ENCODE data around the gene STYK1.

The STYK1 gene, protein sequence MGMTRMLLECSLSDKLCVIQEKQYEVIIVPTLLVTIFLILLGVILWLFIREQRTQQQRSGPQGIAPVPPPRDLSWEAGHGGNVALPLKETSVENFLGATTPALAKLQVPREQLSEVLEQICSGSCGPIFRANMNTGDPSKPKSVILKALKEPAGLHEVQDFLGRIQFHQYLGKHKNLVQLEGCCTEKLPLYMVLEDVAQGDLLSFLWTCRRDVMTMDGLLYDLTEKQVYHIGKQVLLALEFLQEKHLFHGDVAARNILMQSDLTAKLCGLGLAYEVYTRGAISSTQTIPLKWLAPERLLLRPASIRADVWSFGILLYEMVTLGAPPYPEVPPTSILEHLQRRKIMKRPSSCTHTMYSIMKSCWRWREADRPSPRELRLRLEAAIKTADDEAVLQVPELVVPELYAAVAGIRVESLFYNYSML

DNA sequence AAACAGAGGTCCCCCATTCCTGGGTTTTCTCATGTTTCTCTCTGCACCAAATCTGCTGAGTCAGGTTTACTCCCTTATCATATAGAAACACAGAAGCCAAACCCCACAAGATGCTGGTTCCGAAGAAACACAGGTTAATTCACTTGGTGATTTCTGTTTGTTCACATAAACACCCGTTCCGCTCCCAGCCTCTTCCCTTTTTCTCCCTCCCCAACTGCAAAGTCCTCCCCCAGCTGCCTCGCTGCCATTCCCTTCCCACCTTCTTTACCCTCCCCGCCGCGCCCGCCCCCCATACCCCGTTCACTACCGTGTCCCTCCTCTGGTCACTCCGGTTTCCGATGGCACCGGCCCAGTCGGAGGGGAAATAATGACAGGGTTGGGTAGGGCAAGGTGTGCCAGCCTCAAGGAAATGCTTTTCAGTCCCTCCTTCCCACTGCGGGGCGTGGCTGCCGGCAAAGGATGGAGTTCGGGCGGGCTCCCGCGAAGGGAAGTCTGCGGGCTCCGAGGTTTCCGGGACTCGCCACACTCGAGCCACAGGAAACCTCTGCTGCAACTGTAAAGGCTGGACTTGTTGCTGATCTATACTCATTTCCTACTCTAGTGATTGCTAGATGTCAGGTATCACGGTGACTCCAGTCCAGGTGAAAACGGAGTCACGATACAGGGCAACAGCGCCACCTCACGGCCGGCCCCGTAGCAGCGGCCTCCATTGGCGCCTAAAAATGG is at the start of gene STYK1:
STYK1 (minus strand) TSS at position 394 of the 726 bp plus-strand sequence. CDS start 39,434 bp downstream, outside the sequence.
- peak; percentile 79 for DNase-seq

DNA sequence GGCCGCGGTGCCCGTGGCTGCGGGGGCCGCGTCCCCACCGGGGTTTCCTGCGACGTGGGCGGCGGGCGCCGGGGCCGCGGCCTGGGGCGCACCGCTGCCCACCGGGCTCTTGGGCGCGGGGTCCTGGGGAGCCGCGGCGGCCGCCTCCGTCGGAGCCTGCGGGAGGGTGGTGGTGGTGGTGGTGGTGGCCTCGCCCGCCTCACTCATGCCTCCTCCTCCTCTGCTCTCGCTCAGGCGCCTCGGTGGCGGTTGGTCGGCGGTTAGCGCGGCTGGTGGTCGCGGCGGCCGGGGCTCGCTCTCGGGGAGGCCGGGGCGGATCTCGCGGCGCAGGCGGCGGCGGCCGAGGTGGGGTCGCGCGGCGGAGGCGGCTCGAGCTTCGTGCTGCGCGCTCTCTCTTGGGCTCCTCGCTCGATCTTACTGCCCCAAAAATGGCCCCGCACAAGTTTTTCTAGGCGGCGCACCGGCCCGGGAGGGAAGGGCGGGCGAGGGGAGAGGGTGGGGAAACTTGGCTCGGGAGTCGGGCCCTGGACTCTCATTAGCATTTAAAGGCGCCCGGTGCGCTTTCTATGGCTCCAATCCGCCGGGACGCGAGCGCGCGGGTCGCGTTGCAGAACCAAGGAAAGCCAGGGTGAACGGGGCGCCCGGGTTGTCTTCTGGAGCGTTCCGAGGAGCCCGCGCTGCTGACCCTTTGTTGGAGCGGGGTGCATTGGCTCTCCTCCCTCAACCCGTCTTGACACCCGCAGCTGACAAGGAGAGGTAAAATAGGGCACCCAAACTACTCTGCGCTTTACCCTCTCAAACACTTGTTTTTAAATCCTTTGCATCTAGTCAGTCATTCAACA is 49.3 kb upstream of the STYK1 start, which contains the start of gene YBX3:
YBX3 (minus strand) TSS at position 419 of the 842 bp plus-strand sequence; CDS start at position 207, 212 bp downstream.
- peak; percentile 57 for DNase-seq

DNA sequence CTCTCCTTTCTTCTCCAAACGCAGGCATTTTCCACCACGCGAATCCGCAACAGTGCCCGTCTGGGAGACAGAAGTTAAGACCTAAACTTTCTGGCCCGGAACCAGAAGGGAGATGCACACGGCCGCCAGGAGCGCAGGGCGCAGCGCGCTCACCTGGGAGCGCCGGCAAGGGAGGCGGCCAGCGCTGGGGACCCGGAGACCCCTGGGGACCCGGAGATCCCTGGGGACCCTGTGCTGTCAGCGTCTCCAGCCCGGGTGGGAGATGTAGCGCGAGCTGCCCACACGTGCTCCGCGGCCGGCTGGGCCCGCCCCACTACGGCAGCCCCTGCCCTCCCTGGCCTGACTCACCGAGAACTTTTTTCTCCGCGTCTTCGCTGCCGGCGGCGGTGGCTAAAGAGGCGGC is 48.7 kb upstream of the STYK1 start:
- peak; percentile 64 for DNase-seq

DNA sequence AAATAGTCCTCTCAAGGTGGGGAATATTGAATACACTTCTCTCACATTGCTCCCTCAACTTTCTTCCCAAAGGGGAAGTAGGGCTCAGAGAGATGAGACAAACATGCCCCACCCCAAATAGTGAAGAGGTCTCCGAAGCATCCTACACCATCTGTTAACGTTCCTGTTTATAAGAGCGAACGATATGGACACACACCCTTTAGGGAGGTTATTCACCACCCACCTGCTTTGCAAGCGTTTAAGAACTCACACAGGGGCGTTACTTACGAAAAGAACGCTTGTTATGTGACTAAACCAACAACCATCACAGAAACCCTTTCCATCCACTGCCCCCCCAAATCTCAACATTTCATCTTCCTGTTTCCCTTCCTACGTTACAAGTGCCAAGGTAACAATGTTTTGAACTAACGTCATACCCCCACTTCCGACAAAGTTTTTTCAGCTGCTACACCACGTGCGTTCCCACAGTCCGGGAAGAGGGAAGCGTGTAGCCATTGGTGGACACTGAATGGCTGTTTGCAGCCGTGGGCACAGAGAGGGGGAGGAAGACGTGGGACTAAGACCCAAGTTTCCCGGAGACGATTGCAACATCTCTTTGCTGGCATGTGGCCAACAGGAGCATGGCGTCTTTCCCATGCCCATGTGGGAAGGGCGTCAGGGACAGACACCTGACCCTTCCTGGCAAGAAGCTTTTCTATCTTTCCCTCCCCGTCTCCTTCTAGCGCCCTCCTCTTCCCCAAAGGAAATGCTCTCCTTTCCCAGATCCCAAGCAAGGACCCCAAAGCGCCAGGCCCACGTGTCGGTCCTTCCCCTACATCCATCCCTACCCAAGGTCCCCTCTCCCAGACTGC is 48.0 kb upstream of the STYK1 start:
- DNase-seq = peak; percentile 61

DNA sequence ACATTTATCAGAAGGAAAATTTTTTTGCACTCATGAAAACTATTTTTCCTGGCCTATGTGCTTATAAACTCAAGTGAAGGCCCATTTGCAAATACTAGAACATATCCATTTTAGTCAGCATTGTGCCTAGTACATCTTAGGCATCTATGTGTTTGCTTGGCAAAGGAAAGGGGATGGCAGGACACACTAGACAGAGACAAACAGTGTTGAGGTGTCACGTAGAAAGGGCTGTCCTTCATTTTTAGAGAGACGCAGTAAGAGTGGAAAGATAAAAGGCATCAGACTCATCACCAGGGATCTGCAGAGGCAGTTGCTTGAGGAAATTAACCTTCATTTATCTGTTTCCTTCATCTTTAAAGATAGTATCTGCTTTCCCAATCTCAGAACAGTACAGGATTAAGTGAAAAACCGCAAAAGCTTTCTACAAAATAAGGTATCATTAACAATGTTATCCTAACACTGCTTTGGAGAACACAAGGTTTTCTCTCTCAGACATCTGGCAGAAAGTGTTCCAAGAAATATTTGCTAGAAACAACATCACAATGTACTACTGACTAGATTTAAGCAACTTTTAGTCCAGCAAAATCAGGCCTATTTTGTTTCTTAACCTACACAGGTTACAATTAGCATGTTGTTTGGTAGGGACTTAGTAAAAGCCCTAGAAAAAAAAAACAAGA is 47.3 kb upstream of the STYK1 start:
- DNase-seq = no peak

DNA sequence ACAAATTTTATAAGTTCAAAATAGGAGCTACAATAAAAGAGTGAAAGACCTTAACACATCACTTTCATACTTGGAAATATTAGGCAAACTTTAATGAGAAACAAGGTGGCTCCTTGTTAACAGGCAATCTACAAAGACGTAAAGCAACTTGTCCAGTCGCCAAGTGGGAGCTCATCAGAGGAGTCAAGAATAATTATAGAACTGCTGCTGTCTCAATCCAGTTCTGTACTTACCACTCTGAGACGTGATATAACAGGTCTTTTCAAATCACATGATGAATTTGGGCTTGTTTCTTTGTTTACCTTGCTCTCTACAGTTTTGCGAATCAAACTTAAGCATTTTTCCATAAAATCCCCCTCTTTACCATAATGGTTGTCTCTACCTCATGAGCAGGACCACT is 45.6 kb upstream of the STYK1 start:
- DNase-seq = no peak

DNA sequence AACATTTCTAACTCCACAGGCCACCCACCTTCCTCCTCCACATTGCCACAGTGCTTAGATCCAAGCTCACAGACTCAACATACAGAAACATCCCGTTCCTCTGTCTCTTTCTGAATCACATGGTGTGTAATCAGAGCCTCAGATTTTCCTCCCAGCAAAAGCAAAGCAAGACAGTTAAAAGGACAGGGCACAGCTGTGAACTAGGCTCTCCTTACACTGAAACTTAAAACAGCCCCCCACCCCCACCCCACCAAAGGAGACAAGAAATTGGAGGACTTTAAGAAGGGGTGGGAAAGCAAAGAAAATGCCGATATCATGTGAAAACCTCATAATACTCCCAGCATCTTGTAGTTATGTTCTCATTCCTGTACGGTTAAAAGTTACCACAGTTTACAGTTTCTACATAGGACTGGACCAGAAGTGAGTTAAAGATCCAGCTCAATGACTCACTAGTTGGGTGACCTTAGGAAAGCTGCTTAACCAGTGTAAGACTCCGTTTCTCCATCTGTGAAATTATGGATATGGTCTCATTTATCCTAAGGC is 44.5 kb upstream of the STYK1 start:
- DNase-seq = no peak

DNA sequence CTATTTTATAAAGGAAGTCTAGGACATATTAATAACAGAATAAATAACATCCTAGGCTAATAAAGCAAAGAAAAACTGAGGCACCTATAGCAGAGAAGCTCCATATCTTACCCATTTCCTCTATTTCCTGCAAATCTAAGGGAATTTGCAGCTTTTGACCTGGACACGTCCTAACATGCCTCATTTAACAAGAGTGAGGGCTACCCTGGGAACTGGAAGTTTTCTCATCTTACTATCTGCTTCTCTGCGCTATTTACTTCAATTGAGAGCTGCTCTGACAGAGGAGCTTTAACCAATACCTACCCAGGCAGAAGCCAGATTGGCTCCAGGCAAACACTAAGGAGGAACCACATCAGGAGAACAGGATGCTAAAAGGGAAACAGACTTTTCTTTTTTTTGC is 43.6 kb upstream of the STYK1 start:
- DNase-seq = no peak

DNA sequence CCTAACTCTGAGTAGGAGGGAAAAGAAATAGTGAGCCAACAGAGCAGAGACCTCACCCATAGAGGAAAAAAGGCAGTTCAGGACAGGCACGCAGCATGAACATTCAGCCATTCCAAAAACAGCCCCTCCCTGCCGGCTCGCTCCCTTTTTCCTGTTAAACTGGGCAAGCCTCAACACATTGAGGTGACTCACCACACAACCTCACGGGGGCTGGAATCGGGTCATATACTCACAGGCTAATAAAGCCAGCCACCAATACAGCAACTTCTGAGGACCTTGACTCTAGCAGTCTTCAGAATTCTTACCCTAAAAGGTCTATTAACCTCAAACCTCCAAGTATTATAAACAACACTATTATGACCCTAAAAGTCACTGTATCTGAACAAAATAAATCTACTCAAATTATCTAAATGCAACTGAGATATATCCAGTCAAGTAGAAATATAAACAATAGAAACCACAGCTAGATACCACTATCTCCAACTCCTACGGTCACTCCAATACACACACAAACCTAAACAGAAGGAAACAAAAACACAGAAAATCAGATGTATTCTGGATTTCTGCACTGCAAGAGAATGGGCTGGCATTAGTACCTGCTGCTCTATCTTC is 43.0 kb upstream of the STYK1 start:
- DNase-seq = no peak

DNA sequence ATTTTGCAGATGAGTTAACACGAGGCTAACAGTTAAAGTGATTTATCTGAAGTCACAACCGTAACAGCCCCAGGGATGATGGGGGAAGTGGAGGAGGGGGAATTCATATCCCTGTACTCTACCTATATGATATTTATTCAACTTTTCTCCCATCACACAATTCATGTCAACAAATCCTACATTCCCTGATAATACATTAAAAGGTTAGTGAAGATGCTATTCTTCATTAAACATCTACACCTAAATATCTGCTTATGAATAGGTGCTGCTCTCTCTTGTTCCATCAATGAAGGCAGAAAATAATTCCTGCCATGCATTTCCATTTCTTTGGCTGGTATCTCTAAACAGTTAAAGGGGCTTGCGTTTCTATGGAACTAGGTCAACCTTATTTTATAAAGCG is 42.4 kb upstream of the STYK1 start:
- DNase-seq = no peak

DNA sequence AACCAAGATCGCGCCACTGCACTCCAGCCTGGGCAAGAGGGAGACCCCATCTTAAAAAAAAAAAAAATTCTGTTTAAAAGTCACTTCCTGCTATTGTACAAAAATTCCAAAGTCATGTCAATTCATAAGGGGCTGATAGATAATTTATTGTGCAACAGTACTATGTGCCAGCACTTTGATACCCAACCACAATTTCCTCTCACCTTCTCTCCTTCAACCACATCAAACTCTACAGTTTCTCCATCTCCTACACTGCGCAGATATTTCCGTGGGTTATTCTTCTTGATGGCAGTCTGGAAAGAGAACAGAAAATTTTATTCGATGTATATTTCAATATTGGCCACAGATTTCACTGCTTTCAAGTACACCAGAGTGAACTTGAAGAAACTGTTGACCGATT is 41.6 kb upstream of the STYK1 start:
- no peak for DNase-seq

DNA sequence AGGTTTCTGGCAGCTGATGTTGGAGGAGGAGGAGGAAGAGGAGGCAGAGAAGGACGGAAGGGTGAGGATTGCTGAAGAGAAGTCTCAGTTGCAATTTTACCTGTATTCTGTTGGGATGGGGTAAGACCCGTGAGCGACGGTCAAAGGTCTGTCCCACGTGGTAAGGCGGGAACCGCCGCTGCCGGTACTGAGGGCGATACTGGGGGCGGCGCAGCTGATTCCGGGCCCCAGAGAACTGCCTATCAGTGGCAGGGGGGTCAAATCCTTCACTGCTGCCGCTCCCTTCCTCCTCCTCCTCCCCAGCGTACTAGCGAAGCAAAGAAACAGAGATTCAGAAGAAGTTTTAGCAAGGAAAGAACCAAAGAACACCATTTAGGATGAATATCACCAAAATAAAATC is 36.0 kb upstream of the STYK1 start:
- DNase-seq = no peak

DNA sequence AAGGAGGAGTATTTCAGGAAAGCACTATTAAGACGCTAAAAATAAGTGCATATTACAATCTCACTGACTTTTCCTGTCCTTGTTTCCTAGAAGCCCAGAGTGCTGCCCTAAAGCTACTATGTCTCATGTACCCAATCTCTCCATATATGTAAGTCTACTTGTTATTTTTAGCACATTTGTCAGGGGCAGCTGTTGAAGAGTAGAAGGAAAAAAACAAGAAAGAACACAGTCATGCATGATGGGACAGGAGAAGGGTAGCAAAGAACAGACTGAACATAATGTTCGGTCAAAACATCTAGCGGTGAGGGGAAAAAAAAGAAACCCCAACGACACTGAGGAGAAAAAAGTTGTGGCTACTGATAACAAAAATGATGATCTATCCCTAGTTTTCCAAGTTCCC is 35.0 kb upstream of the STYK1 start:
- no peak for DNase-seq

DNA sequence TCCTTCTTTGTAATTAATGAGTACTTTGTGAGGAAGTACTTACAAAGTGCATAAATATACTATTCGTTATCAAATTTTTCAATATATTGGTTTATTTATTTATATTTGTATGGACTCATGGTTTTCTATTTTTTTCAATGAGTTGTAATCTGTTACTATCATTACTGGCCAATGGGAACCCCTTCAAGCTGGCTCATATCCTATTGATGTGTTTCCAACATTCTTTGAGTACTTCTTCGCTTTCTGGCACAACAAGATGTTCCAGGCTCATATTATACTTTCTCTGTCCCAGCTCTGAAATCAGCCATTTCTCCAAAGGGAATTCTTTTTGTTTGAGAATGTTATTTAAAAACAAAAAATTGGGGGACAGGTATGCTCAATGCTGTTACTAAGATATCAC is 31.8 kb upstream of the STYK1 start:
- DNase-seq = no peak

DNA sequence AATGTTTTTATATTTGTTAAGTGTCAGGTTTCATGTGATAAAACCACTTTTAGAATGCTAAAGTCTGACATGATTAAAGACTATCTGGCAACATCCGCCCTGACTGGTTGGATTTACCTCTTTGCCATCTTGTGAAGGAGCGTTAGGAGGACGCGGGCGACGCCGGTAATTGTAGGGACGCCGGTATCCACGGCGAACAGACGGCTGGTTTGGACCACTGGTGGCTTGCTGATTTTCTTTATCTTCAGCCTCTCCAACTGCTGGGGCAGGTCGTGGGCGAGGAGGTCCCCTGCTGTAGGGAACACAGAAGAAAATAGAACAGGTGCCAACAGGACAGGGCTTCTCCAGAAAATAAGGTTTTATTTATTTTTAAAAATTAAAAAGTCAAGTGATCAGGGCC is 28.0 kb upstream of the STYK1 start:
- DNase-seq = no peak

DNA sequence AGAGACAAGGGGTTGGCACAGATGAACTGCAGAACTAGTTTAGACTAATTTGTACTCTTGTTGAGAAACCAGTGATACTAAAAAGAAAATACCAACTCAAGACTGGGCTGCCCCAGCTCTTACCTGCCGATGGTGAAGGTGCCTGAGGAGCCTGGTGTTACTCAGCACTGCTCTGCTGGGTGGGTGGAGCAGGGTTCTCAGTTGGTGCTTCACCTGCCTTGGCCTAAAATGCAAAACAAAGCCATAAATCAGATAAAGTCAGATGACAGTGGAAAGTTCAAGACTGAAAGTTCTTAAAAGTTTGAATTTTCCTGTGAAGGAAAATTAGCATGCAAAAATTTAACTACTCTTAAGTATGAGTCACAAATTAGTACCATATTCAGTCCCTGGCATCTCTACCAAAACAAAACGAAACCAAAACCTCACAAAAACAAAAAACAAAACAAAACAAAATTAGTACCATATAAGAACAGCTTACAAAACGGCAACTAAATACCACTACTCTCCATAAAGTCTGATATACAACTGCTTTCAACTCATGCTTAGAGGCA is 27.4 kb upstream of the STYK1 start:
- no peak for DNase-seq

DNA sequence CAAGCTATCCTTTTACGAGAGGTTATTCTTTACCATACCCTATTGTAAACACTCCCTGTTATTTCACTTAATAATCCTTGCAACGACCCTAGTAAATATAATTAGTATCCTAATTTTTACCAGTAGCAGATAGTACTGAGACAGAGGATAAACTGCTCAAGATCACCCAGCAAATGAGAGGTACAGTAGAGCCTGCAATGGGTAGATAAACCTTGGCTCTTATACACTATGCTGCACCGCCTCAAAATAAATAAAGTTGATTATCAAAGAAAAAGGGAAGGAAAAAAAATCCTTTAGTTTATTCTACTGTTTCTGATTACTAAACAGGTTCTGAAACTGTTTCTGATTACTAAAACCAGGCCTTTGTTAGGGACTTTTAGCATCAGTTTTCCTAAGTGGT is 26.7 kb upstream of the STYK1 start:
- DNase-seq = no peak

DNA sequence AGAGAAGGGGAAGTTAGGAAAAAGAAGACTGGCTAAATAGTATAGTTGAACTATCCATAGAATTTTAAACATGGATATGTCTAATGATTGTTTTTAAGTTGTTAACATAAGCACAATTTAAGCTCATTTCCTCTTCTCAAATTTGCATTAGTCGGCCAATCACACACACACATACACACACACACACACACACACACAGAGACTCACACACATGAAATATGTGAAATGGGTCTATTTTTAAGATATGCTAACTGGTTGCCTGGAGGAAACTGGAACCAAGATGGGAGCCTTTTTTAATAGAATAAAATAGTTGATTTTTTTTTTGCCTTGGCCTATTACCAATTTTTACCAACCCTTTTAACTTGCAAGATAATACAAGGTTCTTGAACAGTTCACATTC is 24.0 kb upstream of the STYK1 start:
- no peak for DNase-seq

DNA sequence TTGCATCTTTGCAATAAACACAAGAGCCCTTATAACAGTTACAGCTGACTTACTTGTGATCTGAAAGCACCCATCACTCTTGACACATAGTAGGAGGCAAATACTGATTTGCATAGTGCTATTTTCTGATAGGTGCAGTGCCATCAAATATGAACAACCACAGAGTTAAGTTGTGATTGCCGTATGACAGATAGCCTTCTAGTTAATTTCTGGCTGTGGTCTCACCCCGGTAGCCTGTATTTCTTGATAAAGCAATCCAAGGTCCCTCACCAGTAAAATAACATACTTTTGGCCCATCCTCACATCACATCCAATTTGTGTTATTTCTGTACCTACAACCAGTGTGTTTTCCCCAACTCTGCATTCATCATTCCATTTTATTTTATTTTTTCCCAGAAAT is 23.3 kb upstream of the STYK1 start:
- no peak for DNase-seq

DNA sequence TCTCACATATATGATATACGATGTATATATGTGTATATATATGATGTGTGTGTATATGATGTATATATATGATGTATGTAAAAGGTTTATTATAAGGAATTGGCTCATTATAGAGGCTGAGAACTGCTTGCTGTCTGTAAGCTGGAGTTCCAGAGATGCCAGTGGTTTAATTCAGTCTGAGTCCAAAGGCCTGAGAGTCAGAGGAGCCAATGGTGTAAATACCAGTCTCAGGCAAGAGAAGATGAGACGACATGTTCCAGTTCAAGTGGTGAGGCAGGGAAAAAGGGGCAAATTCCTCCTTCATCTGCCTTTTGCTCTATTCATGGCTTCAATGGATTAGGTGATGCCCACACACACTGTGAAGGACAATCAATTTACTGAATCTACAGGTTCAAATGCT is 17.1 kb upstream of the STYK1 start:
- no peak for DNase-seq

DNA sequence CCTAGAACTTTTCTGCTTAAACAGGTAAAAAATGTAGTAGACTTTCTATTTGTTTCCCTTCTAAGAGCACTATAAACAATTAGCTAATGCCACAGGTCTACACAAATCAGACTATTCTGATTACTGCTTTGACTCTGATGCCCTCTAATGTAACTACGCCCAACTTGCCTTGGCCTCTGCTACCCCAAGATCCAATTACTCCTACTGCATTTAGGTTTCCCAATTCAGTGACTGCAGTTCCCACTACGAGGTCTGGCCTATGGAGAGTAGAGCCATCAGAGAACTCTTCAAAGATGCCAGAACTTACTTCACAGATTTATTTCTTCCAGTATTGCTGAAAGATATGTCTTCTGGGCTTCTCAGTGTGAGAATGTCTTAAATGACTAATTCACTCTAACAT is 15.3 kb upstream of the STYK1 start:
- DNase-seq = no peak

Measured in activated T-cell treated with anti-CD3 and anti-CD28 coated beads, Interleukin-2, amount 50 U/mL, for 1 hour (primary cell).